HepG2 (cell line): ENCODE data around the gene CYP4X1. TPM values are rescaled to one million over a fixed set of nuclear protein-coding genes. Genes with fewer than 3 reads are reported as not detected.

Source experiments
- ATAC-seq: fragments of 200-7000 bp; cut with Tn5 transposase; 3 replicates; pipeline ENCODE4 v1.9.1; 2020; ENCODE audit warnings: mild to moderate bottlenecking, moderate library complexity
- BruUV-seq: library from RNA; stranded (reverse); fragments of 400-500 nt; replicated peaks from 2 replicates; lab custom pipeline; 2021; lab: Mats Ljungman, UMichigan
- CTCF ChIA-PET: fragments of 300-600 bp; formaldehyde crosslinking; extraction: SDS; loops from one replicate; lab custom pipeline; 2021; ENCODE audit warnings: low total read pairs, inconsistent platforms, low intra/inter-chr PET ratio; lab: Yijun Ruan, JAX
- POLR2A ChIA-PET: fragments of 350-600 bp; sonication (Branson Sonifier 250); formaldehyde crosslinking; loops from one replicate; lab custom pipeline; 2020; ENCODE audit warnings: antibody characterized with exemption, inconsistent platforms; lab: Yijun Ruan, JAX
- DNase-seq: peaks from one replicate; pipeline ENCODE4 v3.0.0-alpha.2; 2015; ENCODE audit warnings: low spot score
- FAIRE-seq: peaks from 3 replicates; lab custom pipeline; 2011; peaks lifted over from hg19 to GRCh38; lab: Jason Lieb, UNC
- H2AFZ ChIP-seq: one replicate; pipeline ENCODE4 v1.6.1; 2011; ENCODE audit warnings: low read length, inconsistent platforms
- H3K27ac ChIP-seq: fragments of 300-600 bp; 3 replicates; pipeline ENCODE4 v1.8.0; 2011; ENCODE audit warnings: mixed run types, mild to moderate bottlenecking, mixed read lengths, low read length, inconsistent platforms; ENCODE audit not compliant: insufficient read depth; ENCODE audit errors: extremely low read length
- H3K27me3 ChIP-seq, 2 experiments: fragments of 200-600 bp in 1 of 2; 2 replicates in 1 of 2; 3 replicates in 1 of 2; pipeline versions ENCODE4 v1.6.0 to v1.8.0; 2011; ENCODE audit warnings: low read length in 2 of 2, mild to moderate bottlenecking in 2 of 2, moderate library complexity in 2 of 2, inconsistent platforms in 1 of 2; ENCODE audit not compliant: insufficient read depth in 2 of 2, control insufficient read depth in 1 of 2
- H3K36me3 ChIP-seq, 2 experiments: fragments of 200-600 bp in 1 of 2; replicated peaks in 1 of 2; 2 replicates in 1 of 2; 3 replicates in 1 of 2; pipeline versions ENCODE4 v1.5.1 to v1.8.0; 2011; ENCODE audit warnings: low read length in 2 of 2, inconsistent platforms in 1 of 2; ENCODE audit not compliant: insufficient read depth in 2 of 2, control insufficient read depth in 1 of 2
- H3K4me1 ChIP-seq: 2 replicates; pipeline ENCODE4 v1.5.1; 2012; ENCODE audit warnings: low read length, inconsistent platforms; ENCODE audit not compliant: insufficient read depth
- H3K4me2 ChIP-seq: 2 replicates; pipeline ENCODE4 v1.6.0; 2011; ENCODE audit warnings: low read depth, low read length, inconsistent platforms
- H3K4me3 ChIP-seq, 3 experiments: fragments of 200-600 bp in 1 of 3; sonication (generic), shearing (Covaris generic) in 1 of 3; replicated peaks in 1 of 3; 2 replicates each; pipeline ENCODE4 v1.5.1; 2011 to 2016; ENCODE audit warnings: low read length in 3 of 3, inconsistent platforms in 2 of 3, low read depth in 2 of 3, mild to moderate bottlenecking in 2 of 3, control low read depth in 1 of 3, mixed read lengths in 1 of 3; ENCODE audit not compliant: insufficient read depth in 1 of 3
- H3K79me2 ChIP-seq: one replicate; pipeline ENCODE4 v1.6.1; 2011; ENCODE audit warnings: low read length, inconsistent platforms; ENCODE audit not compliant: insufficient read depth
- H3K9ac ChIP-seq: 2 replicates; pipeline ENCODE4 v1.6.0; 2011; ENCODE audit warnings: mild to moderate bottlenecking, low read depth, low read length, inconsistent platforms; ENCODE audit not compliant: insufficient read depth
- H3K9me3 ChIP-seq: 2 replicates; pipeline ENCODE4 v1.5.1; 2012; ENCODE audit warnings: mild to moderate bottlenecking, low read length
- H4K20me1 ChIP-seq: 2 replicates; pipeline ENCODE4 v1.6.0; 2011; ENCODE audit warnings: inconsistent platforms, mild to moderate bottlenecking, low read length, moderate library complexity; ENCODE audit not compliant: insufficient read depth
- ATF7-NPFF ChIP-seq: sonication (generic); formaldehyde crosslinking; IDR thresholded peaks from 2 replicates; pipeline ENCODE4 v1.8.1; 2023; ENCODE audit warnings: mild to moderate bottlenecking, low read depth, missing genetic modification reagents, moderate library complexity
- CENPT ChIP-seq: sonication (generic); formaldehyde crosslinking; IDR thresholded peaks from 2 replicates; pipeline ENCODE4 v1.8.0; 2022; ENCODE audit warnings: low read depth, mild to moderate bottlenecking, moderate library complexity, missing genetic modification reagents
- DMTF1 ChIP-seq: sonication (generic); formaldehyde crosslinking; IDR thresholded peaks from 2 replicates; pipeline ENCODE4 v1.4.0; 2020; ENCODE audit warnings: mild to moderate bottlenecking, missing genetic modification reagents
- EHMT2 ChIP-seq: fragments of 200-600 bp; sonication (generic); IDR thresholded peaks from 2 replicates; pipeline ENCODE4 v1.7.0; 2017; ENCODE audit warnings: antibody characterized with exemption, low read depth, low read length, borderline replicate concordance
- FOXA3 ChIP-seq: IDR thresholded peaks from 2 replicates; pipeline ENCODE4 v1.6.1; 2016; ENCODE audit warnings: missing genetic modification reagents, missing compliant biosample characterization
- HBP1 ChIP-seq: IDR thresholded peaks from 2 replicates; pipeline ENCODE4 v1.6.1; 2016; ENCODE audit warnings: low read depth, control low read depth
- HMGA1 ChIP-seq: sonication (generic); formaldehyde crosslinking; conservative IDR thresholded peaks from 2 replicates; pipeline ENCODE4 v1.4.0; 2020; ENCODE audit warnings: missing genetic modification reagents
- JARID2 ChIP-seq: sonication (generic); formaldehyde crosslinking; IDR thresholded peaks from 2 replicates; pipeline ENCODE4 v1.8.1; 2023; ENCODE audit warnings: missing genetic modification reagents, inconsistent platforms; ENCODE audit not compliant: insufficient replicate concordance
- KLF6 ChIP-seq: IDR thresholded peaks from 2 replicates; pipeline ENCODE4 v1.8.0; 2016; ENCODE audit warnings: missing biosample characterization, missing genetic modification reagents
- MIER2 ChIP-seq: IDR thresholded peaks from 2 replicates; pipeline ENCODE4 v1.6.1; 2016; ENCODE audit warnings: missing biosample characterization, missing genetic modification reagents
- ZNF24 ChIP-seq: fragments of 450-650 bp; IDR thresholded peaks from 2 replicates; pipeline ENCODE4 v1.6.1; 2017; ENCODE audit warnings: antibody characterized with exemption, mild to moderate bottlenecking
- ZNF331 ChIP-seq: sonication (generic); formaldehyde crosslinking; IDR thresholded peaks from 2 replicates; pipeline ENCODE4 v1.4.0; 2020; ENCODE audit warnings: missing genetic modification reagents
- ZNF484 ChIP-seq: sonication (generic); formaldehyde crosslinking; IDR thresholded peaks from 2 replicates; pipeline ENCODE4 v1.5.1; 2020; ENCODE audit warnings: mild to moderate bottlenecking, low read depth, missing genetic modification reagents, borderline replicate concordance
- ZNF850 ChIP-seq: sonication (generic); formaldehyde crosslinking; conservative IDR thresholded peaks from 2 replicates; pipeline ENCODE4 v1.9.0; 2021; ENCODE audit warnings: mild to moderate bottlenecking, missing genetic modification reagents
- ZSCAN22 ChIP-seq: sonication (generic); formaldehyde crosslinking; IDR thresholded peaks from 2 replicates; pipeline ENCODE4 v1.4.0; 2020; ENCODE audit warnings: mild to moderate bottlenecking, missing genetic modification reagents
- WGBS: methylation state at CpG from one replicate; pipeline ENCODE4 v1.1.6; 2017; ENCODE audit warnings: low lambda C conversion rate; 5-methylcytosine and 5-hydroxymethylcytosine counted together
- in situ Hi-C: cut with HindIII; loops from 2 replicates; pipeline ENCODE4 v1.10.0; 2017; ENCODE audit warnings: low pct_unique_long_range_greater_than_20kb; ENCODE audit not compliant: extremely low pct_ligation_motif_present
- intact Hi-C: fragments of 100-400 bp; cut with micrococcal nuclease; formaldehyde crosslinking; loops from one replicate; pipeline ENCODE4 v1.10.0; 2022; ENCODE audit not compliant: unreplicated experiment
- polyA plus RNA-seq, 8 experiments: library from polyadenylated mRNA; depleted of rRNA in 3 of 8; stranded (reverse) in 7 of 8; unstranded in 1 of 8; fragments of >200 nt; fragmentation: Illumina TruSeq in 4 of 8; extraction: Trizol in 4 of 8; gene quantifications; 2 replicates each; pipeline versions ENCODE4 v1.2.1 to v1.2.3, GENCODE V29; 2011 to 2016; ENCODE audit warnings: low read depth in 4 of 8, missing spikeins in 1 of 8, mixed read lengths in 1 of 8; ENCODE audit not compliant: insufficient read depth in 1 of 8
- total RNA-seq, 5 experiments: library from RNA; depleted of rRNA; stranded (reverse); fragments of >200 nt; fragmentation: Illumina TruSeq; extraction: Trizol; gene quantifications; 2 replicates each; pipeline ENCODE4 v1.2.3, GENCODE V29; 2016; ENCODE audit warnings: low read depth in 1 of 5
- TF ChIP-seq, protein P1 (sequence below): IDR thresholded peaks from 2 replicates; pipeline ENCODE4 v1.6.1; 2016; ENCODE audit warnings: mild to moderate bottlenecking

Gene CYP4X1
- total and polyA plus RNA-seq, 2 of the 13 experiments (the other 11 are each of a cell fraction or from before 2014, with no cell fraction given) = 0.07 TPM; not detected in 1

GRCh38 chr1:47021070-47021469 is 2.4 kb upstream of the CYP4X1 start (continued):
- no peak for TF ChIP-seq DMTF1 (CRISPR knock-in tag)
- no peak for TF ChIP-seq MIER2 (CRISPR knock-in tag)
- no peak for TF ChIP-seq HMGA1 (CRISPR knock-in tag)
- TF ChIP-seq KLF6 (CRISPR knock-in tag) = no peak
- no peak for TF ChIP-seq JARID2
- no peak for TF ChIP-seq ATF7-NPFF
- no peak for TF ChIP-seq EHMT2
- TF ChIP-seq, all 625 proteins: peak for 0

DNA sequence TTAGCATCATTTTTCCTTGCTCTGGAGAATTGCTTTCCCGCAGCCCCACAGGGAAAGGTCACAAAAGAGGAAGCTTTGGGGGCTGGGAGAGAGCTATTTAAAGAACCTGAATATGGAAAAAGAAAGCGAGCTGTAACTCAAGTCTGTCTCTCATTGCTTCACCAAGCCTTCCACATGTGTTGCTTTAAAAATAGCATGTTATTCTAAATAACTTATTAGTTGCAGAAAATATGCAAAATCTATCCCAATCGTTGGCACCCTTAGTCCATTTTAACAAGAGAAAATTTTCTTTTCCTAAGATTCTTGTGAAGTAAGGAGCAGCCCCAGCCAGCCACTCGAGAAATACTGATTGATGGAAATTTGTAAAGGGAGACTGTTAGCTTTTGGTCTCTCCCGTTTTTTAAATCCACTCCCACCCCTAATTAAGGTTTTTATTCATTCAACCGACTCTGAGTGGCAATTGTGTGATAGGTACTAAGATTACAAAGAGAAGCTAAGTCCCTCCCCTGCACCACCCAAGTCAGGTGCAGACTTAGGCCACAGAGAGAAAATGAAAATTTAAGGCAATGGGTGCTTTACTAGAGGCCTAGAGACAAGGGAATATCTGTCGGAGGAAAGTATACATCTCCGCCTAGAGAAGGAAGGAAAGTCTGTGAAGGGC is 802 bp downstream of the CYP4X1 start:
- no peak overlapping the region for H3K9ac ChIP-seq
- no peak for FAIRE-seq
- H3K9me3 ChIP-seq = no peaks in the 10 kb centered on the region
- POLR2A ChIA-PET = no interaction called here
- no peaks in the 10 kb centered on the region; a peak in 1 of 5 replicates for H3K27me3 ChIP-seq
- H3K79me2 ChIP-seq = no peaks in the 10 kb centered on the region
- no peak overlapping the region for H2AFZ ChIP-seq
- no peak for ATAC-seq
- no peak for DNase-seq
- 24% methylated on average over 8 of the region's 8 CpGs for WGBS
- no peaks in the 10 kb centered on the region for H3K36me3 ChIP-seq
- no TSS peak for BruUV-seq
- no peaks in the 10 kb centered on the region for H3K4me1 ChIP-seq
- in situ Hi-C loops = no loop called here
- intact Hi-C loops = no loop called here
- H4K20me1 ChIP-seq = no peaks in the 10 kb centered on the region
- CTCF ChIA-PET = no interaction called here
- H3K4me2 ChIP-seq = no peak overlapping the region
- no peak overlapping the region for H3K27ac ChIP-seq
- no peak overlapping the region for H3K4me3 ChIP-seq
- no peak for TF ChIP-seq ZNF484 (CRISPR knock-in tag)
- TF ChIP-seq FOXA3 = no peak
- TF ChIP-seq CENPT (CRISPR knock-in tag) = no peak
- TF ChIP-seq ZNF331 (CRISPR knock-in tag) = no peak
- no peak for TF ChIP-seq ZNF850 (CRISPR knock-in tag)
- no peak for TF ChIP-seq HBP1 (CRISPR knock-in tag)
- no peak for TF ChIP-seq ZSCAN22
- no peak for TF ChIP-seq ZNF24
- TF ChIP-seq, protein P1, sequence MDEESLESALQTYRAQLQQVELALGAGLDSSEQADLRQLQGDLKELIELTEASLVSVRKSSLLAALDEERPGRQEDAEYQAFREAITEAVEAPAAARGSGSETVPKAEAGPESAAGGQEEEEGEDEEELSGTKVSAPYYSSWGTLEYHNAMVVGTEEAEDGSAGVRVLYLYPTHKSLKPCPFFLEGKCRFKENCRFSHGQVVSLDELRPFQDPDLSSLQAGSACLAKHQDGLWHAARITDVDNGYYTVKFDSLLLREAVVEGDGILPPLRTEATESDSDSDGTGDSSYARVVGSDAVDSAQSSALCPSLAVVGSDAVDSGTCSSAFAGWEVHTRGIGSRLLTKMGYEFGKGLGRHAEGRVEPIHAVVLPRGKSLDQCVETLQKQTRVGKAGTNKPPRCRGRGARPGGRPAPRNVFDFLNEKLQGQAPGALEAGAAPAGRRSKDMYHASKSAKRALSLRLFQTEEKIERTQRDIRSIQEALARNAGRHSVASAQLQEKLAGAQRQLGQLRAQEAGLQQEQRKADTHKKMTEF (CRISPR knock-in tag) = no peak
